Neuron (in vitro differentiated cells): Measurements from ENCODE around the gene C16orf74.

ENCODE experiments used
- H2AFZ ChIP-seq: one replicate; pipeline ENCODE4 v1.6.1; 2013; ENCODE audit warnings: low read depth, mild to moderate bottlenecking, inconsistent platforms, low read length, moderate library complexity
- H3K27me3 ChIP-seq: one replicate; pipeline ENCODE4 v1.6.1; 2013; ENCODE audit warnings: low read length; ENCODE audit not compliant: insufficient read depth
- H3K36me3 ChIP-seq: one replicate; pipeline ENCODE4 v1.6.1; 2013; ENCODE audit warnings: low read length; ENCODE audit not compliant: insufficient read depth
- H3K4me1 ChIP-seq: one replicate; pipeline ENCODE4 v1.6.1; 2013; ENCODE audit warnings: low read length; ENCODE audit not compliant: insufficient read depth
- H3K4me3 ChIP-seq: 2 replicates; pipeline ENCODE4 v1.5.1; 2013; ENCODE audit warnings: mild to moderate bottlenecking, low read length, moderate library complexity
- H3K9me3 ChIP-seq: one replicate; pipeline ENCODE4 v1.6.1; 2013; ENCODE audit warnings: low read length

Gene C16orf74

GRCh38 chr16:85663891-85664321, 87.0 kb downstream of the C16orf74 start:
- Histone ChIP-seq H3K9me3 (no peaks in the 10 kb centered on the region), H3K4me3 (no peak overlapping the region), H2AFZ (no peak overlapping the region), H3K27me3 (no peaks in the 10 kb centered on the region), H3K36me3 (peaks cover 65% of the 10 kb centered on the region), H3K4me1 (peaks cover 42% of the 10 kb centered on the region)

- H3K27me3 ChIP-seq = no peaks in the 10 kb centered on the region
Observed at GRCh38 chr16:85662976-85663830, 87.7 kb downstream of the C16orf74 start.

GRCh38 chr16:85662482-85662812, 88.4 kb downstream of the C16orf74 start:
- Histone ChIP-seq H3K4me1 (peaks cover 42% of the 10 kb centered on the region), H3K9me3 (no peaks in the 10 kb centered on the region), H2AFZ (no peak overlapping the region), H3K36me3 (peaks cover 66% of the 10 kb centered on the region), H3K4me3 (no peak overlapping the region), H3K27me3 (no peaks in the 10 kb centered on the region)

More at GRCh38 chr16:85662976-85663830, 87.7 kb downstream of the C16orf74 start:
- no peak overlapping the region for H3K4me3 ChIP-seq
- peaks cover 42% of the 10 kb centered on the region for H3K4me1 ChIP-seq
- H2AFZ ChIP-seq = no peak overlapping the region
- H3K9me3 ChIP-seq = no peaks in the 10 kb centered on the region
- peaks cover 65% of the 10 kb centered on the region for H3K36me3 ChIP-seq

GRCh38 chr16:85661740-85662481, 89.0 kb downstream of the C16orf74 start:
- Histone ChIP-seq H3K4me3 (no peak overlapping the region), H3K36me3 (peaks cover 66% of the 10 kb centered on the region), H3K9me3 (no peaks in the 10 kb centered on the region), H2AFZ (no peak overlapping the region), H3K27me3 (no peaks in the 10 kb centered on the region), H3K4me1 (peaks cover 42% of the 10 kb centered on the region)

GRCh38 chr16:85660843-85661739, 89.8 kb downstream of the C16orf74 start:
- H3K9me3 ChIP-seq = no peaks in the 10 kb centered on the region
- H3K4me1 ChIP-seq = peaks cover 42% of the 10 kb centered on the region
- H3K4me3 ChIP-seq = no peak overlapping the region
- H2AFZ ChIP-seq = no peak overlapping the region
- no peaks in the 10 kb centered on the region for H3K27me3 ChIP-seq
- H3K36me3 ChIP-seq = peaks cover 64% of the 10 kb centered on the region

GRCh38 chr16:85659805-85660511, 90.9 kb downstream of the C16orf74 start:
- Histone ChIP-seq H3K4me3 (no peak overlapping the region), H3K4me1 (peaks cover 42% of the 10 kb centered on the region), H3K36me3 (peaks cover 64% of the 10 kb centered on the region), H3K9me3 (no peaks in the 10 kb centered on the region), H2AFZ (no peak overlapping the region), H3K27me3 (no peaks in the 10 kb centered on the region)

GRCh38 chr16:85659336-85659735, 91.6 kb downstream of the C16orf74 start:
- Histone ChIP-seq H2AFZ (no peak overlapping the region), H3K4me3 (no peak overlapping the region), H3K36me3 (peaks cover 64% of the 10 kb centered on the region), H3K9me3 (no peaks in the 10 kb centered on the region), H3K27me3 (no peaks in the 10 kb centered on the region), H3K4me1 (peaks cover 42% of the 10 kb centered on the region)

GRCh38 chr16:85658504-85659326, 92.2 kb downstream of the C16orf74 start:
- Histone ChIP-seq H3K27me3 (no peaks in the 10 kb centered on the region), H2AFZ (no peak overlapping the region), H3K4me3 (no peak overlapping the region), H3K4me1 (peaks cover 42% of the 10 kb centered on the region), H3K36me3 (peaks cover 64% of the 10 kb centered on the region), H3K9me3 (no peaks in the 10 kb centered on the region)

GRCh38 chr16:85657996-85658395, 92.9 kb downstream of the C16orf74 start:
- H3K4me1 ChIP-seq = peaks cover 36% of the 10 kb centered on the region
- H3K9me3 ChIP-seq = no peaks in the 10 kb centered on the region
- no peak overlapping the region for H3K4me3 ChIP-seq
- no peak overlapping the region for H2AFZ ChIP-seq
- H3K27me3 ChIP-seq = no peaks in the 10 kb centered on the region
- H3K36me3 ChIP-seq = peaks cover 58% of the 10 kb centered on the region
